ENCODE results near the gene POMT2. TPM values are rescaled to one million over a fixed set of nuclear protein-coding genes. Genes with fewer than 3 reads are reported as not detected.
A peak's percentile ranks its signal among the peaks of the same experiment; 100 is the strongest.

The POMT2 gene
- total and polyA plus RNA-seq, 9 donors, result 11.7 to 25.9 (median 24.2) TPM

DNA sequence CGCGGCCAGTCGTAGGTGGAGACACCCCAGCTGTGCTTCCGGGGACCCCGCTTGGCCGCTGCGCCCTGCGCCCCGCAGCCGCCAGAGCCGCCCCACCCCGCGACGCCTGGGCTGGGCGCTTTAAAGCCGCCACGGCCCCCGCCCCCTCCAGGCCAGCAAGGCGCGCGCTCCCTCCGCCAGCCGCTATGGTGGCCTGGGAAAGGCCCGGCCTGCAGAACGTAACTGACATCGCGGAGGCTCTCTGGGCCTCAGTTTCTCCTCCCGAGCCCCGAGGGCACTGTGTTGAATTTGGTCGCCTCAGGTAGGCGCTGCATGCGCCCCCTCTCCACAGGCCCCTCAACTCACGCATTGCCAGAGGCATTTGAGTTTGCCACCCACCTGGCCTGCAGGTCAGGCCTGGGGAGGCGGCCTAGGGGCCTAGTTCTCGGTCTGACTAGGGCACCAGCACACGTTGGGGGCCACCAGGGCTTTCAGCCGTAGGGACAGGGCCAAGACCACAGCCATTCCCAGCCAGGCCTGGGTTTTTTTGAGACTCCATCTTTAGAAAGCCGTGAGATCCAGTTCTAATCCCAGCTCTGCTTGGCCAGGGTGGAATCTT, 49.5 kb downstream of the POMT2 start, which contains the start of gene NGB:
TSS of gene NGB (minus strand) at position 94 of the 598 bp plus-strand sequence. CDS start 269 bp downstream, outside the sequence.
- Histone ChIP-seq H3K9me3 (replicated peaks; ENCODE audit: control insufficient read depth, low read depth, low read length) (peaks cover 7% of the 10 kb centered on the region), H3K27me3 (ENCODE audit: control insufficient read depth, insufficient read depth, low read length) (peaks cover 53% of the 10 kb centered on the region), H3K4me3 (ENCODE audit: low read length) (no peak within 1 kb of the TSS), H3K4me1 (ENCODE audit: control insufficient read depth, insufficient read depth, low read length) (no peaks in the 10 kb centered on the region), H3K36me3 (ENCODE audit: control insufficient read depth, insufficient read depth, low read length) (peaks cover 4% of the 10 kb centered on the region), H3K27ac (ENCODE audit: low read length) (no peak within 1 kb of the TSS)
- 8% methylated on average over 37 of the region's 38 CpGs for WGBS (ENCODE audit: insufficient coverage)
- DNase-seq, result no peak

DNA sequence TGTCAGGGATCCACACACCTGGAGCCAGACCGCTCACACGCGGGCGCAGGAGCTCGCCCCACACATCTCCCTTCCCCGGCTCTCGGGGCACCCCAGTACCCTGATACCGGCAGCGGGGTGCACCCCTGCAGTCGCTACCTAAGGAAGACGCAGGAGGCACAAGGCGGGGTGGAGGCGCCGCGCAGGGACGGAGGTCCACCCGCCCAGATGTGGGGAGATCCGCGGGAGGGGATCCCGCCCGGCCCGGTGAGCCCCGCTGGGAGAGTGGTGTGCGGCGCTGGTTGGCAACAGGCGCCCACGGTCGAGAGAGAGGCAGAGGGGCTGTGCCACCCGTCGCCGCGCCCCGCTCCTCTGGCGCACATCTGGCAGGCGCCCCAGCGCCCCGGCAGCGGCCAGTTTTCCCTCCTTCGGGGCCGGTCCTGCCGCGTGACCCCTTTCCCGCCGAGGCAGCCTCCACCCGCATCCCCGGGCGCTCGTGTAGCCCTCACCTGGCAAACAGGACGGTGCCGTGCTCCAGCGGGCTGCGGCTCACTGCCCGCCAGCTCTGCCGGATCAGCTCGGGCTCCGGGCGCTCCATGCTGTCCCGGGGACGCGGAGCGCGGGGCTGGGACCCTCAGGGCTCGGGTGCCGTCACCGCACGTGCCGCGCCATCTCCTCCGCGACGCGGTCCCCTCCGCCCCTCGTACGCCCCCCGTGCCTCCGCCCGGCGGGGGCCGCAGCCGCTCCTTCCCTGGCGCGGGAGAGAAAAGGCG, 50.1 kb downstream of the POMT2 start:
- Histone ChIP-seq H3K27ac (ENCODE audit: low read length) (no peak overlapping the region), H3K9me3 (replicated peaks; ENCODE audit: control insufficient read depth, low read depth, low read length) (peaks cover 7% of the 10 kb centered on the region), H3K27me3 (ENCODE audit: control insufficient read depth, insufficient read depth, low read length) (peaks cover 53% of the 10 kb centered on the region), H3K36me3 (ENCODE audit: control insufficient read depth, insufficient read depth, low read length) (peaks cover 3% of the 10 kb centered on the region), H3K4me3 (ENCODE audit: low read length) (no peak overlapping the region), H3K4me1 (ENCODE audit: control insufficient read depth, insufficient read depth, low read length) (no peaks in the 10 kb centered on the region)
- under 1% methylated on average over 84 of the region's 84 CpGs for WGBS (ENCODE audit: insufficient coverage)
- no peak for DNase-seq

GRCh38 chr14:77268989-77269600, 51.6 kb downstream of the POMT2 start:
- Histone ChIP-seq H3K4me1 (ENCODE audit: control insufficient read depth, insufficient read depth, low read length) (no peaks in the 10 kb centered on the region), H3K9me3 (replicated peaks; ENCODE audit: control insufficient read depth, low read depth, low read length) (peaks cover 7% of the 10 kb centered on the region), H3K27ac (ENCODE audit: low read length) (no peak overlapping the region), H3K36me3 (ENCODE audit: control insufficient read depth, insufficient read depth, low read length) (no peaks in the 10 kb centered on the region), H3K4me3 (ENCODE audit: low read length) (no peak overlapping the region), H3K27me3 (ENCODE audit: control insufficient read depth, insufficient read depth, low read length) (peaks cover 53% of the 10 kb centered on the region)
- 29% methylated on average over 2 of the region's 8 CpGs for WGBS (ENCODE audit: insufficient coverage)
- DNase-seq, result no peak

DNA sequence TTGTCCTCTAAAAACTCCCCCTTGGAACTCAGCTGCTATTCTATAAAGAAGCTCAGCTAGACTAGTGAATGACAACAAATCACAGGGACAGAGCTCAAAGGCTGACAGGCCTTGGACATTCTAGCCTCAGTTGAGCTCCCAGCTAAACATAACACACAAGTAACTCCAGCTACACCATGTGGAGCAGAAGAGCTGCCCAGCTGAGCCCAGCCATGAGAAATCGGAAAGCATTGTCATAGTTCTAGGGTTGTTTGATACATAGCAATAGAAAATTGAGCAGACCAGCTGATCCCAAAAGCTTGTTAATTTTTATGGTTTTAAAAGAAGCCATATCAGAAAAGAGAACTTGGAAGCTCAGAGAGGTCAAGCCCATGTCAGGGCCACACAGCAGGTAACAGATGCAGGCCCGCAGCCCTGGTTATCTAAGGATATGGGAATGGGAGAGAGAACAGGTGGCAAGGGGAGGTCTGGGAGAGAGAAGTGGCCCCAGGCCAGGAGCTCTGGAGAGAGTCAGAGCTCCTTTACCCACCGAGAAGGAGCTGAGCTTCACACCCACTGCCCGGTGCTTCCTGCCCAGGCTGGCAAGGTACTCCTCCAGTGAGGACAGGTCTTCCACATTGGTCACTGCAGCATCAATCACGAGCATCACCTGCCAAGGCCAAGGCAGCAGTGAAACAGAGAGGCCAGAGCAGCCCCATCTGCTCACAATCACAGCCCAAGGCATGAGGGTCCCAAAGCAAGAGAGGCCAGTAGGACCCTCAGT, 52.6 kb downstream of the POMT2 start:
- peaks cover 4% of the 10 kb centered on the region for H3K9me3 ChIP-seq (replicated peaks; ENCODE audit: control insufficient read depth, low read depth, low read length)
- H3K4me3 ChIP-seq (ENCODE audit: low read length), result no peak overlapping the region
- peaks cover 53% of the 10 kb centered on the region for H3K27me3 ChIP-seq (ENCODE audit: control insufficient read depth, insufficient read depth, low read length)
- DNase-seq, result no peak
- WGBS (ENCODE audit: insufficient coverage), result 79% methylated on average over 4 of the region's 5 CpGs
- H3K36me3 ChIP-seq (ENCODE audit: control insufficient read depth, insufficient read depth, low read length), result no peaks in the 10 kb centered on the region
- H3K4me1 ChIP-seq (ENCODE audit: control insufficient read depth, insufficient read depth, low read length), result no peaks in the 10 kb centered on the region
- no peak overlapping the region for H3K27ac ChIP-seq (ENCODE audit: low read length)

DNA sequence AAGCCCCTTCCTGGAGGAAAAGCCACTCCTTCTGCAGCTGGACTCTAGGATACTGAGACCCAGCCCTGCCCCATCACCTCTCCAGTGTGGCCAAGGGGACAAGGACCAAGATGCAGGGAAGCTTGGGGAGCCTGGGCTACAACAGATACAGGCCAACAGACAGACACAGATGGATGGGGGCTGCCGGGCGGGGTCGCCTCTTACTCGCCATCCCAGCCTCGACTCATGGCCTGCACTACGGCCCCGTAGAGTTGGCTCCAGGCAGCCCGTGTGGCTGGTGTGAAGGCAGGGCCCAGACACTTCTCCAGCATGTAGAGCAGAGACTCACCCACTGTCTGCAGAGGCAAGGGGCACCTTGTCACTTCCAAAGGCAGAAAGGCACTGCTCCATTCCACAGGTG, 54.3 kb downstream of the POMT2 start:
- Histone ChIP-seq H3K4me3 (ENCODE audit: low read length) (no peak overlapping the region), H3K9me3 (replicated peaks; ENCODE audit: control insufficient read depth, low read depth, low read length) (peaks cover 4% of the 10 kb centered on the region), H3K27me3 (ENCODE audit: control insufficient read depth, insufficient read depth, low read length) (peaks cover 41% of the 10 kb centered on the region), H3K4me1 (ENCODE audit: control insufficient read depth, insufficient read depth, low read length) (no peaks in the 10 kb centered on the region), H3K36me3 (ENCODE audit: control insufficient read depth, insufficient read depth, low read length) (no peaks in the 10 kb centered on the region), H3K27ac (ENCODE audit: low read length) (no peak overlapping the region)
- WGBS (ENCODE audit: insufficient coverage), result 95% methylated on average over 7 of the region's 8 CpGs
- no peak for DNase-seq

DNA sequence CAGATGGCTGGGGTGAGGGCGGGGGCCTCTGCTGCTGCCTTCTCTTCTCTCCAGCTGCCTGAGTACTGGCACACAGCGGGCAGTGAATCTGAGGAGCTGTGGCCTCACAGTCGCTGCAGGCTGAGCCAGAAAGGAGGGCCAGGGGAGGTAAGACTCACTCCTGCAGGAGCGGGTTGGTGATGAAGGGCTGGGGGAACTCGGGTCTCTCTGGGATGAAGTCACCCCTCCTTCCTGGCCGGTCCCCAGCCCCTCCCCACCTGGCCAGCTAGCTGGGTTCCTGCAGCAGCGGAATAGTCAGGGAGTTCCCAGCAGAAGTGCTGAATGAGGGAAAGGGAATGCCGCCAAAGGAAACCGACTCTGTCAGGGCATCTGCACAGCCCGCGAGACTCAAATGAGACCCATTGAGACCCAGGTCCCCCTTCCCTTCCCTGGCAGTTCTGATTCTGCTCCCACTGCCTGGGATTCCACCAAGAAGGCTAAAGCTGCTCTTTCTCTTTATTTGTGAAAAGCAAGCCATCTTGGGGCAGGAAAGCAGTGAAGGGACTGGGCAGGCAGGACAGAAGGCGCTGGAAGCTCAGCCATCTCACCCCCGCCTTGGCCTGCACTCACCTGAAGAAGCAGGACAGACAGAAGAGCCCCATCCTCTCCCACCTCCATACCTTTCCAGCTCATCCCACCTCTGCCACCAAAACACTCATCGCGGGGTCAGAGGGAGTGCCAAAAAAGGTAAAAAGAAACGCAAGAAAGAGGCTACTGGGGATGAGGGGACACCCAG, 54.9 kb downstream of the POMT2 start:
- no peak for DNase-seq
- Histone ChIP-seq H3K27me3 (ENCODE audit: control insufficient read depth, insufficient read depth, low read length) (peaks cover 36% of the 10 kb centered on the region), H3K4me3 (ENCODE audit: low read length) (no peak overlapping the region), H3K9me3 (replicated peaks; ENCODE audit: control insufficient read depth, low read depth, low read length) (peaks cover 4% of the 10 kb centered on the region), H3K36me3 (ENCODE audit: control insufficient read depth, insufficient read depth, low read length) (no peaks in the 10 kb centered on the region), H3K4me1 (ENCODE audit: control insufficient read depth, insufficient read depth, low read length) (no peaks in the 10 kb centered on the region), H3K27ac (ENCODE audit: low read length) (no peak overlapping the region)
- WGBS (ENCODE audit: insufficient coverage), result 38% methylated on average over 2 of the region's 16 CpGs

DNA sequence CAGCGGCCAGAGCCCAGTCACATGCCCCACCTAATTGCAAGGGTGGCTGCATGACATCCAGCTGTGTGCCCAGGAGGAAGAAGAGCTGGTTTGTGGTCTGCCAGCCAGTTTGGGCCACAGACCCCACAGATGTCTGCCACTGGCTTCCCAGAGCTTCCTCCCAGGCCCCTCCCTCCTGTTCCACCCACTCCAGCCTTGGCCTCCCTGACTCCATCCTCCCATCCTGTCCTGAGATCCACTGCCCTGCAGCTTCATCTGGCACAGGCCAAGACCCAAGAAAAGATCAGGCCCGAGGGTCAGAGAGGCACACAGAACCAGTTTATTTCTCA, 55.5 kb downstream of the POMT2 start:
- H3K27ac ChIP-seq (ENCODE audit: low read length), result no peak overlapping the region
- WGBS (ENCODE audit: insufficient coverage), result no CpG with 5 or more reads among the region's 2 CpGs
- H3K36me3 ChIP-seq (ENCODE audit: control insufficient read depth, insufficient read depth, low read length), result no peaks in the 10 kb centered on the region
- H3K9me3 ChIP-seq (replicated peaks; ENCODE audit: control insufficient read depth, low read depth, low read length), result peaks cover 4% of the 10 kb centered on the region
- no peaks in the 10 kb centered on the region for H3K4me1 ChIP-seq (ENCODE audit: control insufficient read depth, insufficient read depth, low read length)
- no peak for DNase-seq
- no peak overlapping the region for H3K4me3 ChIP-seq (ENCODE audit: low read length)
- peaks cover 32% of the 10 kb centered on the region for H3K27me3 ChIP-seq (ENCODE audit: control insufficient read depth, insufficient read depth, low read length)

- Histone ChIP-seq H3K36me3 (ENCODE audit: control insufficient read depth, insufficient read depth, low read length) (no peaks in the 10 kb centered on the region), H3K9me3 (replicated peaks; ENCODE audit: control insufficient read depth, low read depth, low read length) (peaks cover 4% of the 10 kb centered on the region), H3K27me3 (ENCODE audit: control insufficient read depth, insufficient read depth, low read length) (peaks cover 28% of the 10 kb centered on the region), H3K27ac (ENCODE audit: low read length) (no peak overlapping the region), H3K4me3 (ENCODE audit: low read length) (no peak overlapping the region), H3K4me1 (ENCODE audit: control insufficient read depth, insufficient read depth, low read length) (no peaks in the 10 kb centered on the region)
- no peak for DNase-seq
- WGBS (ENCODE audit: insufficient coverage), result 84% methylated on average over 8 of the region's 16 CpGs
Observed at GRCh38 chr14:77264466-77265186, 56.1 kb downstream of the POMT2 start.

- Histone ChIP-seq H3K9me3 (replicated peaks; ENCODE audit: control insufficient read depth, low read depth, low read length) (no peaks in the 10 kb centered on the region), H3K4me1 (ENCODE audit: control insufficient read depth, insufficient read depth, low read length) (no peaks in the 10 kb centered on the region), H3K27me3 (ENCODE audit: control insufficient read depth, insufficient read depth, low read length) (peaks cover 3% of the 10 kb centered on the region), H3K36me3 (ENCODE audit: control insufficient read depth, insufficient read depth, low read length) (no peaks in the 10 kb centered on the region), H3K27ac (ENCODE audit: low read length) (no peak overlapping the region), H3K4me3 (ENCODE audit: low read length) (no peak overlapping the region)
- peak; percentile 23 for DNase-seq
- WGBS (ENCODE audit: insufficient coverage), result 37% methylated on average over 9 of the region's 10 CpGs
Observed at GRCh38 chr14:77260631-77261030, 60.1 kb downstream of the POMT2 start.

Measured in muscle of leg (tissue), 11 donors.